ENCODE results near the gene SPINDOC. TPM values are rescaled to one million over a fixed set of nuclear protein-coding genes. Genes with fewer than 3 reads are reported as not detected.
A peak's percentile ranks its signal among the peaks of the same experiment; 100 is the strongest.

SPINDOC gene
- polyA plus RNA-seq, 1 of the 3 experiments (the other 2 are of a cell fraction): 45.0 TPM

- DNase-seq: peak; percentile 85
- Histone ChIP-seq H3K9me3 (no peaks in the 10 kb centered on the region), H3K4me2 (peak overlapping the region; percentile 95), H3K79me2 (ENCODE audit: insufficient read depth) (peaks cover 27% of the 10 kb centered on the region), H3K9me2 (no peaks in the 10 kb centered on the region), H3F3A (replicated peaks; ENCODE audit: insufficient read depth) (peaks cover 5% of the 10 kb centered on the region), H3K4me3 (ENCODE audit: low read depth in 2 of 2, low read length in 1 of 2) (peak overlapping the region; percentile 78 to 89), H2AFZ (ENCODE audit: low read depth) (peak overlapping the region; percentile 65), H3K27me3 (ENCODE audit: insufficient read depth) (no peaks in the 10 kb centered on the region), H4K20me1 (ENCODE audit: insufficient read depth) (peaks cover 18% of the 10 kb centered on the region), H3K9ac (peak overlapping the region; percentile 84), H3K36me3 (replicated peaks in 1 of 2; ENCODE audit: control insufficient read depth in 1 of 2, insufficient read depth in 2 of 2, low read length in 1 of 2) (peaks cover 0 to 30% of the 10 kb centered on the region in 2 experiments), H3K4me1 (ENCODE audit: control insufficient read depth in 1 of 2, insufficient read depth in 2 of 2, low read depth in 1 of 2, low read length in 1 of 2) (peaks cover 0 to 22% of the 10 kb centered on the region in 2 experiments; a peak in 1 of 4 replicates), H3K27ac (ENCODE audit: low read depth in 2 of 2, low read length in 1 of 2) (peak overlapping the region; percentile 59 to 84)
- WGBS (ENCODE audit: low lambda C conversion rate): 2% methylated on average over 27 of the region's 34 CpGs
- ChIA-PET CTCF (interaction anchor here (0.6 to 4.7 kb wide), 43 partner anchors 11 to 383 kb away, joined by 3 to 43 read pairs (median 4); partner anchors contain the start of genes ATL3, COX8A, MARK2 and NAA40), POLR2A (interaction anchor here (0.6 to 1.5 kb wide), 5 partner anchors 49 to 179 kb away, joined by 3 to 5 read pairs (median 3); partner anchors contain the start of genes ATL3 and RCOR2)
- TF ChIP-seq MAX (IDR thresholded peaks at IDR 0.05; ENCODE audit: low read depth) (peak; percentile 68; the same call in 1 of the 2 replicates), TEAD4 (IDR thresholded peaks at IDR 0.05; ENCODE audit: borderline replicate concordance, insufficient read depth) (no peak), CHD2 (IDR thresholded peaks at IDR 0.05; ENCODE audit: low read length, partially characterized antibody) (no peak), REST (IDR thresholded peaks at IDR 0.05; ENCODE audit: low read depth, low read length) (no peak), MXI1 (IDR thresholded peaks at IDR 0.05; ENCODE audit: low read depth, low read length) (0 out of 2 replicates have a peak, but pooled peaks have one; percentile 37), USF2 (IDR thresholded peaks at IDR 0.05; ENCODE audit: borderline replicate concordance, low read depth, low read length) (no peak)
Observed at GRCh38 chr11:63767565-63768236, 45.6 kb upstream of the SPINDOC start.

GRCh38 chr11:63768237-63769041, 44.8 kb upstream of the SPINDOC start, which contains the start of gene ZFTA:
Gene ZFTA (minus strand): TSS chr11:63768775. CDS start chr11:63768622, 153 bp downstream.
- TF ChIP-seq RAD21 (IDR thresholded peaks at IDR 0.05; ENCODE audit: low read length) (peak; percentile 61), FOXJ3 (CRISPR knock-in tag; IDR thresholded peaks at IDR 0.05) (no peak), MEF2A (IDR thresholded peaks at IDR 0.05; ENCODE audit: borderline replicate concordance, low read depth) (no peak), MAX (IDR thresholded peaks at IDR 0.05; ENCODE audit: low read depth) (peak; percentile 49; the same call in 1 of the 2 replicates), CTCF (IDR thresholded peaks at IDR 0.05) (peak; percentile 43), SMC3 (IDR thresholded peaks at IDR 0.05; ENCODE audit: low read depth, low read length) (peak; percentile 50)
- Histone ChIP-seq H3K79me2 (ENCODE audit: insufficient read depth) (peaks cover 27% of the 10 kb centered on the region), H3K4me3 (ENCODE audit: low read depth in 2 of 2, low read length in 1 of 2) (peak within 1 kb of the TSS; percentile 78 to 89), H3K9me2 (no peaks in the 10 kb centered on the region), H3K4me2 (peak within 1 kb of the TSS; percentile 95), H3K27me3 (ENCODE audit: insufficient read depth) (no peaks in the 10 kb centered on the region), H3K9ac (peak within 1 kb of the TSS; percentile 84), H3K9me3 (no peaks in the 10 kb centered on the region), H3K27ac (ENCODE audit: low read depth in 2 of 2, low read length in 1 of 2) (peak within 1 kb of the TSS; percentile 59 to 84), H3K36me3 (replicated peaks in 1 of 2; ENCODE audit: control insufficient read depth in 1 of 2, insufficient read depth in 2 of 2, low read length in 1 of 2) (peaks cover 0 to 24% of the 10 kb centered on the region in 2 experiments), H2AFZ (ENCODE audit: low read depth) (peak within 1 kb of the TSS; percentile 70), H3K4me1 (ENCODE audit: control insufficient read depth in 1 of 2, insufficient read depth in 2 of 2, low read depth in 1 of 2, low read length in 1 of 2) (peaks cover 0 to 22% of the 10 kb centered on the region in 2 experiments; a peak in 1 of 4 replicates), H3F3A (replicated peaks; ENCODE audit: insufficient read depth) (peaks cover 5% of the 10 kb centered on the region), H4K20me1 (ENCODE audit: insufficient read depth) (peaks cover 18% of the 10 kb centered on the region)
- WGBS (ENCODE audit: low lambda C conversion rate): no CpG with 5 or more reads among the region's 113 CpGs
- DNase-seq: peak; percentile 98
- CTCF ChIA-PET: interaction anchor here (0.6 to 4.7 kb wide), 47 partner anchors 10 to 496 kb away, joined by 3 to 43 read pairs (median 4); partner anchors contain the start of genes ATL3, COX8A, MARK2 and NAA40
- POLR2A ChIA-PET: interaction anchor here (0.6 to 1.5 kb wide), 7 partner anchors 44 to 178 kb away, joined by 3 to 5 read pairs (median 3); partner anchors contain the start of genes ATL3 and RCOR2
